ENCODE results near the gene CARD11. TPM values are rescaled to one million over a fixed set of nuclear protein-coding genes. Genes with fewer than 3 reads are reported as not detected.
A peak's percentile ranks its signal among the peaks of the same experiment; 100 is the strongest.

CARD11 gene
- total and polyA plus RNA-seq, 3 donors from 2014 or later = 2.9 to 3.9 (median 3.2) TPM

DNA sequence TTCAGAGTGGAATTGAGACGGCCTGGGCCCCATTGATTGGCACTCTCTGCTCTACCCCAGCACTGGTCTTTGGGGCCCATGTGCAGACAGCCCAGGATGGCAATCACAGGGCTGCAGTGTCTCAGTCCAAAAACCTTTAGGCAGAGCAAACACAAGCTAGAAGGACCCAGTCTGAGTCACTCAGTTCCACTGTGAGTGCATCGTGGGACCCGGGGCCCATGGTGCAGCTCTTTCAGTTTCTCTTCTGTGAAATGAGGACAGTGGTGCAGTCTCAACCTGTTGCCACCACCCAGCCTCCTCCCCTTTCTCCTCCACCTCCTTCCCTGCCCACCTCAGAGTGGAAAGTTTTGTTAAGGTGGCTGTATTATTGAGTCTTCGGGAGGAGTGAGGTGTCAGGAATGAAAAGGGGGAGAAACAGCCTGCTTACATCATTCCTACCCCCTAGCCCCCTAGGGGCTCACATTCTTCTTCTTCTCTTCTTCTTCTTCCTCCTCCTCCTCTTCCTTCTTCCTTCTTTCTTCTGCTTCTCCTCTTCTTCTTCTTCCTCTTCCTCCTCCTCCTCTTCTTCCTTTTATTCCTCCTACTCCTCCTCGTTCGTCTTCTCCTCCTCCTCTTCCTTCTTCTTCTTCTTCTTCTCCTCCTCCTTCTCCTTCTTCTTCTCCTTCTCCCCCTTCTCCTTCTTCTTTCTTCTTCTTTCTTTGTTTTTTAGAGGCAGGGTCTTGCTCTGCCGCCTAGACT is 19.5 kb upstream of the CARD11 start:
- Histone ChIP-seq H3K4me3 (no peak overlapping the region), H3K4me1 (no peaks in the 10 kb centered on the region), H3K27ac (no peak overlapping the region), H3K9me3 (no peaks in the 10 kb centered on the region), H3K27me3 (no peaks in the 10 kb centered on the region), H3K36me3 (ENCODE audit: low read depth, missing control alignments) (no peaks in the 10 kb centered on the region)
- DNase-seq = no peak
- intact Hi-C loops (cut with DNase I; ENCODE audit: low total_unique reads) = no loop called here
- TF ChIP-seq POLR2A (IDR thresholded peaks at IDR 0.05) = no peak
- 68 to 72% methylated on average over 6 to 7 of the region's 7 CpGs for WGBS, 2 donors

DNA sequence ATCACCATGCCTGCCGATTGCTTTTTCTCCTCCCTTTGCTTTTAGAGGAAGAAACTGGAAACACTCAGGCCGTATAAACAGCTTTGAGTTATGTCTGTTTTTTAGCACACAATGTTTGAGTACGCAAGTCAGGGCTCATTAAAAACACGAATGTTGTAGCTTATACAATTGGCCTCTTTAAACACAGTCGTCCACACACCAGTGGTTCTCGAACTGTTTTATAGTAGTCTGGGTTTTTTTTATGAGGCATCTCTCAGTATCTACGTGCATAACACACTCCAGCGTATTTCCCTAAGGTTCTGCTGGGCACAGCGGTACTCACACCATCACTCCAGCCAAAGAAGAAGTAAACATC is 13.4 kb upstream of the CARD11 start:
- Histone ChIP-seq H3K27ac (no peak overlapping the region), H3K4me1 (no peaks in the 10 kb centered on the region), H3K4me3 (no peak overlapping the region), H3K27me3 (no peaks in the 10 kb centered on the region), H3K36me3 (ENCODE audit: low read depth, missing control alignments) (no peaks in the 10 kb centered on the region), H3K9me3 (no peaks in the 10 kb centered on the region)
- TF ChIP-seq POLR2A (IDR thresholded peaks at IDR 0.05) = no peak
- TF ChIP-seq, protein P1, sequence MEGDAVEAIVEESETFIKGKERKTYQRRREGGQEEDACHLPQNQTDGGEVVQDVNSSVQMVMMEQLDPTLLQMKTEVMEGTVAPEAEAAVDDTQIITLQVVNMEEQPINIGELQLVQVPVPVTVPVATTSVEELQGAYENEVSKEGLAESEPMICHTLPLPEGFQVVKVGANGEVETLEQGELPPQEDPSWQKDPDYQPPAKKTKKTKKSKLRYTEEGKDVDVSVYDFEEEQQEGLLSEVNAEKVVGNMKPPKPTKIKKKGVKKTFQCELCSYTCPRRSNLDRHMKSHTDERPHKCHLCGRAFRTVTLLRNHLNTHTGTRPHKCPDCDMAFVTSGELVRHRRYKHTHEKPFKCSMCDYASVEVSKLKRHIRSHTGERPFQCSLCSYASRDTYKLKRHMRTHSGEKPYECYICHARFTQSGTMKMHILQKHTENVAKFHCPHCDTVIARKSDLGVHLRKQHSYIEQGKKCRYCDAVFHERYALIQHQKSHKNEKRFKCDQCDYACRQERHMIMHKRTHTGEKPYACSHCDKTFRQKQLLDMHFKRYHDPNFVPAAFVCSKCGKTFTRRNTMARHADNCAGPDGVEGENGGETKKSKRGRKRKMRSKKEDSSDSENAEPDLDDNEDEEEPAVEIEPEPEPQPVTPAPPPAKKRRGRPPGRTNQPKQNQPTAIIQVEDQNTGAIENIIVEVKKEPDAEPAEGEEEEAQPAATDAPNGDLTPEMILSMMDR (IDR thresholded peaks at IDR 0.05) = no peak
- intact Hi-C loops (cut with DNase I; ENCODE audit: low total_unique reads) = no loop called here
- no peak for DNase-seq
- 62% methylated on average over 9 of the region's 9 CpGs for WGBS, 2 donors

DNA sequence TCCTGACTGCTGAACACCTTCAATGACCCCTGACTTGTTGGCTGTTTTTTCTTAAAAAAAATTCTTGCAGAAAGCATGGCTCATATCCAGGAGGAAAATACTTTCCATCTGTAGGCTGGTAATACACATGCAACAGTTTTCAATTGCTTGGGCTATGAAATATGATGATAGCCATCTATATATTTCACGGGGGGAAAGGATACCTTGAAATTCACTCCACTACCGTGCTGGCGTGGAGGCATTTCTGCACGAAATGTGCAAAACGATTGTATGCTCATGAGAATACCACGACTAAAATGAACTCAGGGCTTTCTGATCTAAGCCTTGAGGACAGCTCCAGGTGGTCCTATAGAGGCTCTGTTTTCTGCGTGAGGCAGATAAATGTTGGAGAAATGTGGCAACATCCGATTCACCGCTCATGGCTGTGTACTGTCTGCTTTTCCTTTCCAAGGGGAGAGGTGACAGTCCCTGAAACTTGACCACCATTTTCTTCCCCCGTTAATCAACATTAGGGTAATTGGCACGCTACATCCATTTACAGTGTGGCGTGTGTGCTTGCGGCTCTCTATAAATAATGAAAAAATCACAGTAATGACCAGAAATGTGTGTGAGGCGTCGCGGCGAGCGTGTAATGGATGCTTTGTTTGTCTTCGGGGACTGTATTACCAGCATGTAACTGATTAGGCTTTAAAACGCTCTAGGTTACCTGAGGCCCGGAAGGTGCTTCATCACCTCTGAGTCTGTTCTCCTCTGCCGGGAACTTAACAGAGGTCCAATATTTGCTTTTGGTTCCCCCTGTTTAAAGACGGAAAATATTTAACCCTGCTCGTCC is 12.8 kb upstream of the CARD11 start:
- 66 to 77% methylated on average over 24 of the region's 24 CpGs for WGBS, 2 donors
- H3K4me3 ChIP-seq = no peak overlapping the region
- intact Hi-C loops (cut with DNase I; ENCODE audit: low total_unique reads) = no loop called here
- H3K36me3 ChIP-seq (ENCODE audit: low read depth, missing control alignments) = no peaks in the 10 kb centered on the region
- H3K27me3 ChIP-seq = no peaks in the 10 kb centered on the region
- DNase-seq = no peak
- H3K9me3 ChIP-seq = no peaks in the 10 kb centered on the region
- no peak overlapping the region for H3K27ac ChIP-seq
- TF ChIP-seq, protein P1 (IDR thresholded peaks at IDR 0.05) = no peak
- TF ChIP-seq POLR2A (IDR thresholded peaks at IDR 0.05) = no peak
- no peaks in the 10 kb centered on the region for H3K4me1 ChIP-seq

DNA sequence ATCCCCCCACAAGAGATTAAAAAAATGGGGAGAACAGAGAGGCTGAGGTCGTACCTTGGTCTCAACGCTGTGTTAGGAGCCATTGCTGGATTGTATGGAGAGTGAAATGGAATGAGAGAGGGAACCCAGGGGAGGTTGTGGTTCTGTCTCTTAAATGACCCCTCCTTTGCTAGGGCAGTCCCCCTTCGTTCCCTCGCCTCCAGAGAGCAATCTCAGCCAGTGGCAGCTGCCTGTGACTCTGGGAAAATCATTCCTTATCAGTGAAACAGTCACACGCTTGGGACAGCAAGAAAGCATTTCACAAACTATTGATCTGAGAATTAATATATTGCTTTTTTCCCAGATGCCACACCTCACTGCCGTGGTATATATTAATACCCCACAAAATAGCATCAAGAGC is 12.0 kb upstream of the CARD11 start:
- intact Hi-C loops (cut with DNase I; ENCODE audit: low total_unique reads) = no loop called here
- Histone ChIP-seq H3K27me3 (no peaks in the 10 kb centered on the region), H3K4me3 (no peak overlapping the region), H3K9me3 (no peaks in the 10 kb centered on the region), H3K4me1 (no peaks in the 10 kb centered on the region), H3K27ac (no peak overlapping the region), H3K36me3 (ENCODE audit: low read depth, missing control alignments) (no peaks in the 10 kb centered on the region)
- WGBS, 2 donors = 66 to 72% methylated on average over 6 of the region's 6 CpGs
- TF ChIP-seq, protein P1 (IDR thresholded peaks at IDR 0.05) = no peak
- no peak for TF ChIP-seq POLR2A (IDR thresholded peaks at IDR 0.05)
- no peak for DNase-seq

DNA sequence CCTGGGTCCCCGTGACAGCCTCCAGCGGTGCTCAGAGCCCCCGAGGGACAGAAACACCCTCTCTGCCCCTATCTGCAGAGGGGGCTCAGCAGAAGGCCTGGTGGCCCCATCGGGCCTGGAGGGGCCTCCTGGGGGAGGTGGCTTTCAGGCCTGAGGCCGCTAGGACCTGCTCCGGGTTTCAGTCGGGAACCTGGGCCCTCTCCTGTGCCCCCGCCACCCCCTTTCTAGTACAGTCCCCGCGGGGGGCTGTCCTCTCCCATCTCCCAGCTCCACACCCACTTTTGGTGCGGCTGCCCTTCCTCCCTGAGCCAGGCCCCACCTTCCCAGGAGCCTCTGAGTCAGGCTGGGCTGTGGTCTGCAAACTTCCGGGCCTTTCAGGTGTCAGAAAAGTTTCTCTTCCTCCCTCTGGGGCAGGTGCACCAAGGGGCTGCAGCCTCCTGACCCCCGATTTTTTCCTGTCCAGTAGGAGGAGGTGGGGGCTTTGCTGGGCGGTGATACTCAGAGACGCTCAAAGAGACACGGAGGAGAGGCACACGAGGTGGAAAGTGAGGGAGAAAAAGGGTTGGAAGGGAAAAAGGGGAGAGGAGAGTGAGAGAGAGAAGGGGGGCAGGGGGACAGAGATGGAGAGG is 692 bp downstream of the CARD11 start:
- intact Hi-C loops (cut with DNase I; ENCODE audit: low total_unique reads) = no loop called here
- no peaks in the 10 kb centered on the region for H3K9me3 ChIP-seq
- H3K36me3 ChIP-seq (ENCODE audit: low read depth, missing control alignments) = no peaks in the 10 kb centered on the region
- no peaks in the 10 kb centered on the region for H3K4me1 ChIP-seq
- H3K27me3 ChIP-seq = no peaks in the 10 kb centered on the region
- 14 to 19% methylated on average over 11 to 17 of the region's 17 CpGs for WGBS, 2 donors
- no peak for DNase-seq
- H3K27ac ChIP-seq = no peak overlapping the region
- peak overlapping the region in 1 of 2 donors; percentile 39 for H3K4me3 ChIP-seq
- TF ChIP-seq, protein P1 (IDR thresholded peaks at IDR 0.05) = no peak
- TF ChIP-seq POLR2A (IDR thresholded peaks at IDR 0.05) = no peak

Data from testis (tissue), 3 donors.